SK-N-SH treated with all-trans-retinoic acid at 6 μM for 48 hours (cell line): ENCODE measurements around the gene MAP2.

Source experiments
- BACH2 ChIP-seq: fragments of 250-450 bp; sonication (Bioruptor Pico); IDR thresholded peaks from 2 replicates; pipeline ENCODE4 v1.9.0; 2021; ENCODE audit warnings: mild to moderate bottlenecking, borderline replicate concordance
- OSR1 ChIP-seq: fragments of 250-450 bp; sonication (Bioruptor Pico); IDR thresholded peaks from 2 replicates; pipeline ENCODE4 v1.8.0; 2022; ENCODE audit warnings: moderate library complexity, mild to moderate bottlenecking, inconsistent platforms
- PATZ1 ChIP-seq: fragments of 250-450 bp; sonication (Bioruptor Pico); IDR thresholded peaks from 2 replicates; pipeline ENCODE4 v1.8.0; 2020; ENCODE audit warnings: mild to moderate bottlenecking, moderate library complexity, borderline replicate concordance
- RARB ChIP-seq: fragments of 250-450 bp; sonication (Bioruptor Pico); IDR thresholded peaks from 2 replicates; pipeline ENCODE4 v1.8.0; 2021; ENCODE audit warnings: mild to moderate bottlenecking, moderate library complexity
- TOX ChIP-seq: fragments of 250-450 bp; sonication (Bioruptor Pico); IDR thresholded peaks from 2 replicates; pipeline ENCODE4 v1.8.0; 2021; ENCODE audit warnings: mild to moderate bottlenecking, moderate library complexity, borderline replicate concordance
- ZNF565 ChIP-seq: fragments of 450-650 bp; formaldehyde crosslinking; conservative IDR thresholded peaks from 2 replicates; pipeline ENCODE4 v1.5.0; 2020; ENCODE audit warnings: low read depth, mild to moderate bottlenecking, moderate library complexity

GRCh38 chr2:209768557-209768956 is 344.7 kb downstream of the MAP2 start:
- TF ChIP-seq RARB (CRISPR knock-in tag) (no peak), TOX (no peak), ZNF565 (CRISPR knock-in tag) (no peak), BACH2 (CRISPR knock-in tag) (no peak), PATZ1 (CRISPR knock-in tag) (no peak), OSR1 (CRISPR knock-in tag) (no peak)
